GM11168 (cell line): Measurements from ENCODE around the gene CCDC32.

ENCODE experiments used
- in situ Hi-C: fragments of 300-500 bp; cut with MboI; formaldehyde crosslinking; loops from one replicate; pipeline ENCODE4 v1.12.0; 2022; ENCODE audit warnings: low sequenced_read_pairs; ENCODE audit not compliant: unreplicated experiment

Gene CCDC32

DNA sequence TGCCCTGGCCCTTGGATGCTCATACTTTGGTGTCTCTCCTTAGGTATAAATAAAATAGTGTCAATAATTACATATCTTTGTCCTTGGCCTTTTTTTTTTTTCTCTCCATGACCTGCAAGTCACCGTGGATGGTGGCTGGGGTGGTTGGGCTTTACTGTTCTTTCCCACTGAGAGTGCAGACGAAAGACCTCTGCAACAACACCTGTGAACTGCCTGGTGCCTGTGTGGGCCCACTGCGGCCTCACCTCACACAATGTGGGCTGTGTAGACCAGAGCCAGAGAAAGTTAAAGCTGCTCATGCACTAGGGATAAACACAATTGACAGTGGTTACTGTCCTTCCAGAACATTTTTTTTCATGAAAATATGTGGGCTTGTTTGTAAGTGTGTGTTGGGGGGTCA, 39.0 kb downstream of the CCDC32 start:
- in situ Hi-C loops: no loop called here

DNA sequence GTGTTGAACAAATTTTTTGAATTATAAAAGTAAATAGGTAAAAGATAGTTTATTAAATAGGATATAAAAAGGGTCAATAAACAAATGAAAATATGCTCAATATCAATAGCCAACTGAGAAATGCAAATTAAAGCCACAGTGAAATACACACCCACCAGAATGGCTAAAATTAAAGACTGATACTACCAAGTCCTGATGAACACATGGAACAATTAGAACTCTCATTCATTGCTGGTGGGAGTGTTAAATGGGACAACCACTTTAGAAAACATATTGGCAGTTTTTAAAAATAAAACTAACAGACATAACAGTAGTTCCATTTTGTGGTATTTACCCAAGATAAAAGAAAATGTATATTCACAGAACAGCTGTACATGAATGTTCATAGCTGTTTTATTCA, 41.2 kb downstream of the CCDC32 start:
- in situ Hi-C loops: no loop called here

DNA sequence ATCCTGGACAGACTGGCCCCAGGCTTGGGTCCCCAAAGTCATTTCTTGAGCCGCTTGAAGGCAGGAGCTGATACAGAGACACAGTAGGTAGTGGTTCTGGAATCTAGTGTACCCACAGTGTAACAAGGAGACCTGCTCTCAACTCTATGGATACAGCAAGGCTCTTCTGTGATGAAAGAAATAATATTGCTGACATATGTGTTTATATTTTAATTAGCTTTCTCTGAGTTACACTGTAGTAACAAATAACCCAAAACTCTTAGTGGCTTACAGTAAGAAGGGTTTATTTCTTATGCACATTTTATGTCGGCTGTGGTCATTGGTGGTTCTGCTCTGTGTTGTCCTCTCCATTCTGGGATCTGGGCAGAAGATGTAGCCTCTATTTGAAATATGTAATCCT, 48.5 kb downstream of the CCDC32 start:
- in situ Hi-C loops: no loop called here

- in situ Hi-C loops: no loop called here
Measured at GRCh38 chr15:40513609-40514008, 51.2 kb downstream of the CCDC32 start.

- in situ Hi-C loops: no loop called here
Measured at GRCh38 chr15:40512440-40512839, 52.4 kb downstream of the CCDC32 start.

GRCh38 chr15:40511472-40512133, 53.2 kb downstream of the CCDC32 start:
- in situ Hi-C loops: no loop called here

DNA sequence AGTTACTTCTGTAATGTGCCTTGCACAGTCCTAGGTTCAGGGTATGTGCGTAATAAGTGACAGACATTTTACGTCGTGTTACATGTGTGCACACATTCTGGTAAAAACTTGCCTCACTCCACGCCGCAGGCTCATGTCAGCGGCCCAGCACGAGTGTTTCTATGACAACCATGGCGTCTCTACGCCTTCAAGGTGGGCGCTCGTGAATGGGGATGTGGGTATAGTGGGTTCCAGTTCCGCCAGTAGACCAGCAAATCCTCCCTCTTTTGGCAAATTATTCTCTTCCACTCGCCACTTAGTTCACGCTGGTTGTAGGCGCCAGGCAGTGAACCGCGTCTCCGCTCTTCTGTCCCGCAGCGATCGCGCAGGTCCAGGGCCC, 53.8 kb downstream of the CCDC32 start:
- in situ Hi-C loops: no loop called here

- in situ Hi-C loops: no loop called here
Measured at GRCh38 chr15:40510201-40510600, 54.6 kb downstream of the CCDC32 start.

- in situ Hi-C loops: no loop called here
Measured at GRCh38 chr15:40508216-40508615, 56.6 kb downstream of the CCDC32 start.

GRCh38 chr15:40506964-40507571, 57.8 kb downstream of the CCDC32 start:
- in situ Hi-C loops: no loop called here
